Superior temporal gyrus (tissue), 1 donor: Measurements from ENCODE around the gene NOMO2.
"Not testable (repeated sequence)": the region's sequence is repeated elsewhere in the genome, so short reads cannot be mapped to it uniquely, and the experiment has no call there.

Experiments
- DNase-seq: peaks from one replicate; pipeline ENCODE4 v3.0.0-alpha.2; 2016; ENCODE audit errors: extremely low spot score

Gene NOMO2

GRCh38 chr16:18522637-18523036 lies 39.3 kb downstream of the NOMO2 start:
- DNase-seq = not testable (repeated sequence)

- not testable (repeated sequence) for DNase-seq
These were observed 40.3 kb downstream of the NOMO2 start for GRCh38 chr16:18521445-18522181.

GRCh38 chr16:18518536-18519283 lies 43.2 kb downstream of the NOMO2 start:
- not testable (repeated sequence) for DNase-seq

- not testable (repeated sequence) for DNase-seq
These were observed 63.5 kb downstream of the NOMO2 start for GRCh38 chr16:18498430-18498829.

- not testable (repeated sequence) for DNase-seq
These were observed 64.9 kb downstream of the NOMO2 start for GRCh38 chr16:18497032-18497431.

- not testable (repeated sequence) for DNase-seq
These were observed 69.6 kb downstream of the NOMO2 start for GRCh38 chr16:18492118-18492897.

GRCh38 chr16:18436025-18436424 lies 125.9 kb downstream of the NOMO2 start:
- not testable (repeated sequence) for DNase-seq

- DNase-seq = not testable (repeated sequence)
These were observed 146.1 kb downstream of the NOMO2 start for GRCh38 chr16:18415827-18416226.

GRCh38 chr16:18409532-18410293 lies 152.2 kb downstream of the NOMO2 start:
- DNase-seq = not testable (repeated sequence)

GRCh38 chr16:18401851-18402657 lies 159.8 kb downstream of the NOMO2 start:
- not testable (repeated sequence) for DNase-seq

- not testable (repeated sequence) for DNase-seq
These were observed 160.7 kb downstream of the NOMO2 start for GRCh38 chr16:18401159-18401558.

- not testable (repeated sequence) for DNase-seq
These were observed 167.5 kb downstream of the NOMO2 start for GRCh38 chr16:18394363-18394762.

- not testable (repeated sequence) for DNase-seq
These were observed 174.1 kb downstream of the NOMO2 start for GRCh38 chr16:18387767-18388166.

- DNase-seq = not testable (repeated sequence)
These were observed 175.4 kb downstream of the NOMO2 start for GRCh38 chr16:18386517-18386916.

- DNase-seq = not testable (repeated sequence)
These were observed 176.6 kb downstream of the NOMO2 start for GRCh38 chr16:18385285-18385684.

GRCh38 chr16:18384869-18385268 lies 177.0 kb downstream of the NOMO2 start:
- DNase-seq = not testable (repeated sequence)

- DNase-seq = not testable (repeated sequence)
These were observed 177.7 kb downstream of the NOMO2 start for GRCh38 chr16:18384098-18384636.

GRCh38 chr16:18382696-18383095 lies 179.2 kb downstream of the NOMO2 start:
- DNase-seq = not testable (repeated sequence)
